H9 (cell line): Measurements from ENCODE around the gene ARMC12. TPM values are rescaled to one million over a fixed set of nuclear protein-coding genes. Genes with fewer than 3 reads are reported as not detected.
A peak's percentile ranks its signal among the peaks of the same experiment; 100 is the strongest.

Experiments
- DNase-seq: peaks from one replicate; pipeline ENCODE4 v3.0.0-alpha.2; 2017
- H2AFZ ChIP-seq: one replicate; pipeline ENCODE4 v1.6.1; 2013; ENCODE audit warnings: mild to moderate bottlenecking, low read length, control low read depth, moderate library complexity
- H2AK5ac ChIP-seq: 2 replicates; pipeline ENCODE4 v1.6.1; 2013; ENCODE audit warnings: low read length, control low read depth, mixed read lengths; ENCODE audit not compliant: insufficient read length
- H2BK120ac ChIP-seq: one replicate; pipeline ENCODE4 v1.6.1; 2013; ENCODE audit warnings: low read depth, mild to moderate bottlenecking, low read length, control low read depth, inconsistent platforms; ENCODE audit not compliant: poor library complexity, severe bottlenecking
- H2BK12ac ChIP-seq: 2 replicates; pipeline ENCODE4 v1.6.1; 2013; ENCODE audit warnings: low read length, control low read depth, mixed read lengths, low read depth; ENCODE audit not compliant: insufficient read length
- H2BK15ac ChIP-seq: 2 replicates; pipeline ENCODE4 v1.6.1; 2013; ENCODE audit warnings: low read depth, low read length, control low read depth
- H2BK20ac ChIP-seq: one replicate; pipeline ENCODE4 v1.6.1; 2013; ENCODE audit warnings: low read depth, mild to moderate bottlenecking, low read length, control low read depth, inconsistent platforms; ENCODE audit not compliant: poor library complexity, severe bottlenecking
- H2BK5ac ChIP-seq: 2 replicates; pipeline ENCODE4 v1.6.1; 2013; ENCODE audit warnings: low read length, control low read depth, mixed read lengths; ENCODE audit not compliant: insufficient read length
- H3K14ac ChIP-seq: 2 replicates; pipeline ENCODE4 v1.6.1; 2013; ENCODE audit warnings: low read length, control low read depth; ENCODE audit not compliant: insufficient read depth
- H3K18ac ChIP-seq: 2 replicates; pipeline ENCODE4 v1.6.1; 2013; ENCODE audit warnings: low read depth, mild to moderate bottlenecking, mixed read lengths, low read length, control low read depth; ENCODE audit not compliant: insufficient read length
- H3K23ac ChIP-seq: 2 replicates; pipeline ENCODE4 v1.6.1; 2013; ENCODE audit warnings: low read length, control low read depth, mixed read lengths, low read depth; ENCODE audit not compliant: insufficient read length
- H3K23me2 ChIP-seq: 2 replicates; pipeline ENCODE4 v1.6.1; 2013; ENCODE audit warnings: low read depth, mild to moderate bottlenecking, mixed read lengths, low read length, control low read depth; ENCODE audit not compliant: insufficient read length, poor library complexity, severe bottlenecking
- H3K27ac ChIP-seq: 2 replicates; pipeline ENCODE4 v1.5.1; 2013; ENCODE audit warnings: low read length, control low read depth, mixed read lengths, low read depth; ENCODE audit not compliant: insufficient read length
- H3K27me3 ChIP-seq: 2 replicates; pipeline ENCODE4 v1.6.1; 2013; ENCODE audit warnings: low read length, control low read depth, inconsistent platforms; ENCODE audit not compliant: insufficient read depth
- H3K4ac ChIP-seq: 2 replicates; pipeline ENCODE4 v1.6.1; 2013; ENCODE audit warnings: low read depth, mild to moderate bottlenecking, control low read depth, inconsistent platforms, low read length, moderate library complexity
- H3K4me1 ChIP-seq: 2 replicates; pipeline ENCODE4 v1.6.1; 2013; ENCODE audit warnings: low read length, control low read depth, inconsistent platforms; ENCODE audit not compliant: insufficient read depth
- H3K4me2 ChIP-seq: 2 replicates; pipeline ENCODE4 v1.6.1; 2013; ENCODE audit warnings: low read length, control low read depth, mixed read lengths; ENCODE audit not compliant: insufficient read length, insufficient read depth
- H3K56ac ChIP-seq: 2 replicates; pipeline ENCODE4 v1.6.1; 2013; ENCODE audit warnings: low read depth, mild to moderate bottlenecking, mixed read lengths, low read length, control low read depth; ENCODE audit not compliant: insufficient read length
- H3K79me1 ChIP-seq: 2 replicates; pipeline ENCODE4 v1.6.1; 2013; ENCODE audit warnings: low read depth, mild to moderate bottlenecking, moderate library complexity, low read length, control low read depth, inconsistent platforms; ENCODE audit not compliant: insufficient read depth, poor library complexity, severe bottlenecking
- H3K79me2 ChIP-seq: 2 replicates; pipeline ENCODE4 v1.6.1; 2013; ENCODE audit warnings: low read length, control low read depth, inconsistent platforms; ENCODE audit not compliant: insufficient read depth
- H3K9ac ChIP-seq: 2 replicates; pipeline ENCODE4 v1.6.1; 2013; ENCODE audit warnings: low read length, control low read depth, mixed read lengths; ENCODE audit not compliant: insufficient read length; ENCODE audit errors: extremely low read depth
- H3K9me3 ChIP-seq: one replicate; pipeline ENCODE4 v1.6.1; 2013; ENCODE audit warnings: low read depth, low read length, inconsistent platforms; ENCODE audit not compliant: control insufficient read depth
- H3T11ph ChIP-seq: one replicate; pipeline ENCODE4 v1.6.1; 2013; ENCODE audit warnings: mild to moderate bottlenecking, low read length, control low read depth, inconsistent platforms
- H4K20me1 ChIP-seq: one replicate; pipeline ENCODE4 v1.6.1; 2013; ENCODE audit not compliant: control insufficient read depth, insufficient read length, insufficient read depth
- H4K5ac ChIP-seq: 2 replicates; pipeline ENCODE4 v1.6.1; 2013; ENCODE audit warnings: low read depth, mild to moderate bottlenecking, mixed read lengths, low read length, control low read depth; ENCODE audit not compliant: insufficient read length
- H4K8ac ChIP-seq: replicated peaks from 2 replicates; pipeline ENCODE4 v1.6.1; 2013; ENCODE audit warnings: low read length, control low read depth, mixed read lengths, low read depth; ENCODE audit not compliant: insufficient read length
- H4K91ac ChIP-seq: 2 replicates; pipeline ENCODE4 v1.6.1; 2013; ENCODE audit warnings: low read depth, mild to moderate bottlenecking, moderate library complexity, mixed read lengths, low read length, control low read depth; ENCODE audit not compliant: insufficient read length
- H3K27ac Mint-ChIP-seq, 3 experiments: 2 replicates in 2 of 3; 3 replicates in 1 of 3; pipeline ENCODE4 v1.8.0; 2020 to 2021; ENCODE audit warnings: mixed read lengths in 3 of 3, mild to moderate bottlenecking in 1 of 3, moderate library complexity in 1 of 3
- H3K27me3 Mint-ChIP-seq: 2 replicates; pipeline ENCODE4 v1.8.0; 2021; ENCODE audit warnings: low read depth, mild to moderate bottlenecking, moderate library complexity, mixed read lengths
- H3K36me3 Mint-ChIP-seq, 3 experiments: 2 replicates in 2 of 3; 3 replicates in 1 of 3; pipeline ENCODE4 v1.8.0; 2020 to 2021; ENCODE audit warnings: low read depth in 3 of 3, mixed read lengths in 3 of 3; ENCODE audit not compliant: insufficient read depth in 1 of 3
- H3K4me1 Mint-ChIP-seq, 2 experiments: 2 replicates each; pipeline ENCODE4 v1.8.0; 2020; ENCODE audit warnings: mixed read lengths in 2 of 2
- H3K4me3 Mint-ChIP-seq, 2 experiments: 2 replicates in 1 of 2; 3 replicates in 1 of 2; pipeline ENCODE4 v1.8.0; 2020 to 2021; ENCODE audit warnings: mild to moderate bottlenecking in 2 of 2, mixed read lengths in 2 of 2, moderate library complexity in 1 of 2
- H3K9me3 Mint-ChIP-seq, 2 experiments: 2 replicates in 1 of 2; 3 replicates in 1 of 2; pipeline ENCODE4 v1.8.0; 2020; ENCODE audit warnings: mild to moderate bottlenecking in 2 of 2, mixed read lengths in 2 of 2, moderate library complexity in 1 of 2
- WGBS: extraction: QIAGEN DNeasy Blood & Tissue Kit; methylation state at CpG from one replicate; pipeline ENCODE4 v1.1.7; 2013; ENCODE audit warnings: missing lambda C conversion rate, low lambda C conversion rate, mixed read lengths; ENCODE audit not compliant: insufficient read length; ENCODE audit errors: extremely low coverage; 5-methylcytosine and 5-hydroxymethylcytosine counted together
- long read RNA-seq: library from polyadenylated mRNA; unstranded; transcript quantifications from one replicate; pipeline ENCODE4 v2.0.0, GENCODE V29; 2020
- total RNA-seq: library from RNA; stranded (reverse); gene quantifications from 2 replicates; pipeline ENCODE4 v1.2.1, GENCODE V29; 2021
- TF ChIP-seq, protein P1 (sequence below): fragments of 200-600 bp; sonication (generic); conservative IDR thresholded peaks from 3 replicates; pipeline ENCODE4 v1.8.0; 2021; ENCODE audit warnings: antibody characterized with exemption, mild to moderate bottlenecking

The ARMC12 gene, protein sequence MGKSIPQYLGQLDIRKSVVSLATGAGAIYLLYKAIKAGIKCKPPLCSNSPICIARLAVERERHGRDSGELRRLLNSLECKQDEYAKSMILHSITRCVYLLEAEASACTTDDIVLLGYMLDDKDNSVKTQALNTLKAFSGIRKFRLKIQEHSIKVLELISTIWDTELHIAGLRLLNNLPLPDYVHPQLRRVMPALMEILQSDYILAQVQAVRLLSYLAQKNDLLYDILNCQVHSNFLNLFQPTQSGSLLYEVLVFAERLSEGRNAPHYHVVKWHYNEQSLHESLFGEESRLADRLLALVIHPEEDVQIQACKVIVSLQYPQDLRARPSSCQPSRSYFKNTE
- 1.5 and 1.7 TPM in 2 replicates for total RNA-seq
- long read RNA-seq, partial matches to known transcripts = 0 of 4 reads
- long read RNA-seq, other reads (novel, unspliced or antisense) = 4 of 4 reads

- Mint-ChIP-seq H3K27me3 (no peaks in the 10 kb centered on the region), H3K27ac (peak within 1 kb of the TSS in 2 of 3 experiments; percentile 74 to 77; a peak in 4 of 7 replicates), H3K4me3 (no peak within 1 kb of the TSS; a peak in 1 of 5 replicates), H3K4me1 (peaks cover 65 to 71% of the 10 kb centered on the region in 2 experiments), H3K36me3 (no peaks in the 10 kb centered on the region), H3K9me3 (no peaks in the 10 kb centered on the region)
- H3K27me3 ChIP-seq = no peaks in the 10 kb centered on the region
- H3K4me1 ChIP-seq = peaks cover 10% of the 10 kb centered on the region
- no peak within 1 kb of the TSS for H3K56ac ChIP-seq
- no peak within 1 kb of the TSS for H2BK120ac ChIP-seq
- H3K9me3 ChIP-seq = no peaks in the 10 kb centered on the region
- peak within 1 kb of the TSS; percentile 37 for H3K18ac ChIP-seq
- no peaks in the 10 kb centered on the region for H3K79me1 ChIP-seq
- no peak within 1 kb of the TSS for H3K27ac ChIP-seq
- no CpG with 5 or more reads among the region's 10 CpGs for WGBS
- no peak within 1 kb of the TSS for H2AFZ ChIP-seq
- no peak within 1 kb of the TSS for H4K8ac ChIP-seq
- no peaks in the 10 kb centered on the region for H4K20me1 ChIP-seq
- H3K23ac ChIP-seq = no peak within 1 kb of the TSS
- H3K23me2 ChIP-seq = peaks cover 3% of the 10 kb centered on the region
- H4K5ac ChIP-seq = no peak within 1 kb of the TSS
- no peak within 1 kb of the TSS for H3T11ph ChIP-seq
- H2BK12ac ChIP-seq = no peak within 1 kb of the TSS
- no peaks in the 10 kb centered on the region for H3K79me2 ChIP-seq
- H2AK5ac ChIP-seq = no peak within 1 kb of the TSS
- H3K14ac ChIP-seq = peak within 1 kb of the TSS; percentile 9
- H2BK20ac ChIP-seq = no peak within 1 kb of the TSS
- no peak within 1 kb of the TSS for H2BK5ac ChIP-seq
- H3K4me2 ChIP-seq = no peak within 1 kb of the TSS
- DNase-seq = no peak
- no peak within 1 kb of the TSS for H3K4ac ChIP-seq
- H2BK15ac ChIP-seq = no peak within 1 kb of the TSS
- no peak within 1 kb of the TSS for H3K9ac ChIP-seq
- H4K91ac ChIP-seq = no peak within 1 kb of the TSS
- TF ChIP-seq, protein P1, sequence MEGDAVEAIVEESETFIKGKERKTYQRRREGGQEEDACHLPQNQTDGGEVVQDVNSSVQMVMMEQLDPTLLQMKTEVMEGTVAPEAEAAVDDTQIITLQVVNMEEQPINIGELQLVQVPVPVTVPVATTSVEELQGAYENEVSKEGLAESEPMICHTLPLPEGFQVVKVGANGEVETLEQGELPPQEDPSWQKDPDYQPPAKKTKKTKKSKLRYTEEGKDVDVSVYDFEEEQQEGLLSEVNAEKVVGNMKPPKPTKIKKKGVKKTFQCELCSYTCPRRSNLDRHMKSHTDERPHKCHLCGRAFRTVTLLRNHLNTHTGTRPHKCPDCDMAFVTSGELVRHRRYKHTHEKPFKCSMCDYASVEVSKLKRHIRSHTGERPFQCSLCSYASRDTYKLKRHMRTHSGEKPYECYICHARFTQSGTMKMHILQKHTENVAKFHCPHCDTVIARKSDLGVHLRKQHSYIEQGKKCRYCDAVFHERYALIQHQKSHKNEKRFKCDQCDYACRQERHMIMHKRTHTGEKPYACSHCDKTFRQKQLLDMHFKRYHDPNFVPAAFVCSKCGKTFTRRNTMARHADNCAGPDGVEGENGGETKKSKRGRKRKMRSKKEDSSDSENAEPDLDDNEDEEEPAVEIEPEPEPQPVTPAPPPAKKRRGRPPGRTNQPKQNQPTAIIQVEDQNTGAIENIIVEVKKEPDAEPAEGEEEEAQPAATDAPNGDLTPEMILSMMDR = no peak
Measured at GRCh38 chr6:35736982-35737412, at the start of gene ARMC12. Gene ARMC12 (plus strand): TSS chr6:35737032. CDS start chr6:35737109, 77 bp downstream.
